ENCODE results near the gene WNT3A.

The WNT3A gene

GRCh38 chr1:228013935-228014930, 7.4 kb downstream of the WNT3A start:
- TF ChIP-seq CTCF (IDR thresholded peaks at IDR 0.05; ENCODE audit: low read depth, low read length), result no peak
- no peak for DNase-seq (ENCODE audit: extremely low read depth, low read depth)

GRCh38 chr1:228015276-228016180, 8.7 kb downstream of the WNT3A start:
- DNase-seq (ENCODE audit: extremely low read depth, low read depth), result no peak
- no peak for TF ChIP-seq CTCF (IDR thresholded peaks at IDR 0.05; ENCODE audit: low read depth, low read length)

GRCh38 chr1:228016181-228016510, 9.3 kb downstream of the WNT3A start:
- TF ChIP-seq CTCF (IDR thresholded peaks at IDR 0.05; ENCODE audit: low read depth, low read length), result no peak
- DNase-seq (ENCODE audit: extremely low read depth, low read depth), result no peak

- DNase-seq (ENCODE audit: extremely low read depth, low read depth), result no peak
- TF ChIP-seq CTCF (IDR thresholded peaks at IDR 0.05; ENCODE audit: low read depth, low read length), result no peak
These were observed 10.0 kb downstream of the WNT3A start for GRCh38 chr1:228016653-228017355.

- TF ChIP-seq CTCF (IDR thresholded peaks at IDR 0.05; ENCODE audit: low read depth, low read length), result no peak
These were observed 10.7 kb downstream of the WNT3A start for GRCh38 chr1:228017356-228018124.

GRCh38 chr1:228018125-228018398, 11.3 kb downstream of the WNT3A start:
- no peak for TF ChIP-seq CTCF (IDR thresholded peaks at IDR 0.05; ENCODE audit: low read depth, low read length)
- no peak for DNase-seq (ENCODE audit: extremely low read depth, low read depth)

More at GRCh38 chr1:228017356-228018124, 10.7 kb downstream of the WNT3A start:
- DNase-seq (ENCODE audit: extremely low read depth, low read depth), result no peak
